HS-27A (cell line): ENCODE measurements around the gene ADGRB3.

Experiments
- DNase-seq: peaks from one replicate; pipeline ENCODE4 v3.0.0-alpha.2; 2012; ENCODE audit warnings: low read depth, missing footprints

Gene ADGRB3

DNA sequence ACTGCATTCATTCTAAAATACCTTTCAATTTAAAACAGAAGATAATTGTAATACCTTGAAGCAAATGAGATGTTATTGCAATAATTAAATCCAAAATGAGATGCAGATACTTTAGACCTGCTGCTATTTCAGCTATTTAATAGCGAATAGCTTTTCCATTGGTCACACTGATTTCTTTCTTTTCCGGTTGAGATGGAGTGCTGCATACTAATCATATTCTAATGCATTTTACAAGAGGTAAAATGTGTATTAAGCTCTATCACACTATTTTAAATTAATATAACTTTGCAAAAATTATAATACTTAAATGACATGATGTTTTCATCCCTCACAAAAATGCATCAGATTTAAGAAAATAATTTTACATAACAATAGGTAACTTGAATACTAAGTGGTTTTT is 74.0 kb downstream of the ADGRB3 start:
- no peak for DNase-seq

DNA sequence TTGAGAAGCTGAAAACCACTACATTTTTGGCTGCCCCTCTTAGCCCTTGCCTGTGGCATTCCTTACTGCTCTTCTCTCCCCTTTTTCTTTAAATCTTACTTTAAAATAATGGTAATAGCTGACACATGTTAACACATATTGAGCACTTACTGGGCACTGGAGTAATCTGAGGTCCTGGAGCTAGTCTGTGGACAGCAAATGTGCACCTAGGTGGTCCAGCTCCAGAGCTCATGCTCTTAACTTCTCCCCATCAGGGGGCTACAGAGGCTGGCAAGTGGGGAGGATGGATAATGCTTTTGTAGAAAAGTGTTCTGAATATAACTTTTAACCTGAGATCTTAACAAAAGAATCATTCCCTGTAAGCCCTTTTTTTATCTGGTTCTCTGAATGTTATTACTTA is 74.8 kb downstream of the ADGRB3 start:
- no peak for DNase-seq

DNA sequence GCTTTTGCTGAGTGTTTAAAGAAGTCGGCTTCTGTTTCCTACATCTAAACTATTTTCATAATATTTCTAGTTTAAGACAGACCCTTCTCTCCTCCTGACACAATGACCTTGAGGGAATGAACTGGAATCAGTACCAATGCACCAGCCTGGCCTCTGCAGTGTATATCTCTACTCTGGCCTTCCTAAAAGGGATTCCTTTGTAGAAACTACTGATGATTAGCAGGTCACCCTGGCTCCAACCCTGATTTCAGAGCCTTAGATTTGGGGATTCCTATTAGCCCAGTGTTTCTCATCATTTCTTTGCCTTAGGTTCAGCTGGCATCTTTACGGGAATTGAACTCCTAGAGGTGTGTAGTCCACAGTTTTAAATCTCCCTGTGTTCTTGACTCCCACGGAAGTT is 75.4 kb downstream of the ADGRB3 start:
- no peak for DNase-seq

DNA sequence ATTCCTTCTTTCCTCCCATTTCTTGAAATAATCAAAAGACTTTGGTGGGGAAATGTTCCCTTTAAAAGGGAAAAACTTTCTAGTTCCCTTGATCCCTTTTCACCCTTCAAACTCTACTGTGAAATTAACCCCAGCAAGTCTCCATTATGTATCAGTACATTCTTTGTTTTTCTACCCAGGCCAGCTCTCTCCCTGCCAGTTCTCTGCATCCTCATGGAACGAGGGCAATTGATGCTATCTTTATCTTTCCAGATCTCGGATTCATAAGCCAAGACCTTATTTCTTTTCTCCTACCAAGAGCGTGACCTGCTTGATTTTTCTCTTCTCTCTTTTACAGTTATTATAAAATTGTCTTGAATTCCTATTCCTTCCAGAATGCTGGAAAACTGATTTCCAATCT is 75.8 kb downstream of the ADGRB3 start:
- DNase-seq = no peak

DNA sequence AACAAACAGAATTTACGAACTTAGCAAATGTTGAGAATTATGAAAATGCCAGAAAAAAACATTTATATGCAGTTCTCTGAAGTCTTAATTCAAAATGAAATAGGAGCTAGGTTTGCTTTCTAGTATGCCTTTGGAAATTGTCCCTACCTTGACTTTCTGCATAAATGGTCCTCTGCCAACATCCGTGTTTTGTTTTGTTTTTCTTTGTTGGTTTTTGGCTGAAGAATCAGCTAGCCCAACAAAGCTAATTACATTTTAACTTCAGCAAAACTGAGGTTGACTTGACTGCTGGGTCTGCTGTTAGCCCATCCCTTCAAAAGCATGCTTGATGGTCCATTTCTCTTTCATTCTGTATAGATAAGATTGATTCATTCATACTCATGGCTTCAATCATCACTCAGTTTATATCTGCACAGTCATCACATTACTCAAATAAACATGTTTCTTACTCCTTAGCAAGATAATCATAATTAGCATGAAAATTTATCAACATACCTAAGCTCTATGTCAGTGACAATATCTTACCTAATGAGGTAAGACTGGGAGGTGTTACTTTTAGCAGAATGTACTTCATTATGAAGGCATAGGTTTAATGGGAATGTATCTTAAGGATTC is 76.4 kb downstream of the ADGRB3 start:
- DNase-seq = no peak

DNA sequence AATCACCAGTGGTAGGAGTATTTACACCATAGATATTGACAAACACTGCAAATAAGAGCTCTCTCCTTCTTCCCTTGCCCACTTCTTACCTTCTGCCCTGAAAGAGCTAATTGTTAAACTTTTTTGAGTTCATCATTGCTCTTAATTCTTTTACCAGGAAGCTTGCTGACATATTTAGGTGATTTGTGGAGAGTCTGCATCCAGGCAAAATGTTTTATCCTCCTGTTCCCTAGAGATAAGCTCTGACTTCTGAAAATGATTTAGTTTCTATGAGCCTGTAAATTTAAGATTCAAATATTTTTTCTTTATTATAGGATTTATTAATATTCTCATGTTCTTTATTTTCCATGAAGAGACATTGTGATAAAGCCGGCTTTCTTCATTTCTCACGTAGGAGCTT is 81.5 kb downstream of the ADGRB3 start:
- no peak for DNase-seq

DNA sequence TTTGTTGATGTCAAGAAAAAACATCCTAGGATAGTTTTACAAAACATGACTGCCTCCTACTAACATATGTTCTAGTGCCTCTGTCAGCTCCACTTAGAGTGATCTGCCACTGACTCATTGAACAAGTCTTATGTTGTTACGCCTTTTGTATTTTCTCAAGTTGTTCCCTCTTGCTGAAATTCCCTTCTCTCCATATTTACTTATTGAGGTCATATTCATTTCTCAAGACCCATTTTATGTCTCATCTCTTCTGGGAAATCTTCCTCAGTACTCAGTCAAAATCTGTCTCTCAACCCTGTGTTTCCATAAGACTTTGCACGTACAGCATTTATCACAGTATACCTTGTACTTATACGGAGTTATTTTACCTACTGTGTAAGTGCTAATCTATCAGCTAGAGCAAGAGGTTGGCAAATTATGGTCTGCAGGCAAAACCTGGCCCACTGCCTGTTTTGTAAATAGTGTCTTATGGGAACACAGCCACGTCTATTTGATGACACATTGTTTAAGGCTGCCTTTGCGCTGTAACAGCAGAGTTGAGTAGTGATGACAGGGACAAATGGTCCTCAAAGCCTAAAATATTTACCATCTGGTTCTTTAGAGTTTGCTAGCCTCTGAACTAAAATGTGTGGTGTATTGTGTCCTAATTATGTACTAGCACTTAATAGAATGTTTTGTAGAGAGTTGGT is 83.4 kb downstream of the ADGRB3 start:
- DNase-seq = no peak

DNA sequence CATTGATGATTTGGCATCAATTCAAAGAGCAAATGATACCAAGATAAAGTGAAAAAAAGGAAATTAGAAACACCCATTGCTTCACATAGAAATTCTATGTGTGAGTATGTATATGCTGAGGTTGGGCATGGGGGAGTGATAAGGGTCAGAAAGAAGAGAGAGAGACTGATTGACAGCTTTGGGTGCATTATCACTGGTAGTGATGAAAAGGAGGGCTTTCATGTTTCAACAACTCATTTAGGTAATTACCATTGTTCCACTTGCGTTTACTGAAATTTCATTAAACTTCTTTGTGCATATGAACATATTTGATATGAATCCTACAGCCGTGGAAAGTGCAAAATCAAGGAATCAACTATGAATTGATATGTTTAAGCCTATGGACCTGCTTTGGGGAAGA is 84.7 kb downstream of the ADGRB3 start:
- no peak for DNase-seq

DNA sequence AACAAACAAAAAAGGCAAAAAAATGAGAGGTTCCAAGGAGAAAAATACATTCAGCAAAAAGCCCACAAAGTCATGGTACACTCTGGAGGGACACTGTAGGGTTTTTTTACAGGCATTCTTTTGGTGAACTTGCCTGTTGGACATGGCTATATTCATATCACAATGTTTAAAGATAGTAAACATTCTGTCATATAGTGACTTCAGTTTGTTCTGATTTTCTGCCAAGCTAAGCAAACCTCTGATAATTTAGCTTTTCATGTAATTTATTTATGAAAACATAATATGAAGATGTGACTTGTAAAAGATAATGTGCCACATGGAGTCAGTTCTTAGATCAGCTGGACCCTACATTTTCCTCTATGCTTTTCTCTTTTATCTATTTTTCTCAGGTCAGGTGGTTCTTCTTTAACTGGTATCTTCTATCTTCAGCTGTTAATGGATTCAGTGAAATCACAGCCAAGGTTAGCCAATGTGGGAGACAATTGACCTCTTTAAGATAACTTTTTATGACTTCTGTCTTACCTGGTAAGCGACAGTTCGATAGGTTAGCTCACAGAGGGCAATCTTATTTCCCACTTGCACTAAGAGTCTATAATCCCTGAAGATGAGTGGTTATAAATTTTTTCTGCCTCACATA is 87.9 kb downstream of the ADGRB3 start:
- DNase-seq = no peak

DNA sequence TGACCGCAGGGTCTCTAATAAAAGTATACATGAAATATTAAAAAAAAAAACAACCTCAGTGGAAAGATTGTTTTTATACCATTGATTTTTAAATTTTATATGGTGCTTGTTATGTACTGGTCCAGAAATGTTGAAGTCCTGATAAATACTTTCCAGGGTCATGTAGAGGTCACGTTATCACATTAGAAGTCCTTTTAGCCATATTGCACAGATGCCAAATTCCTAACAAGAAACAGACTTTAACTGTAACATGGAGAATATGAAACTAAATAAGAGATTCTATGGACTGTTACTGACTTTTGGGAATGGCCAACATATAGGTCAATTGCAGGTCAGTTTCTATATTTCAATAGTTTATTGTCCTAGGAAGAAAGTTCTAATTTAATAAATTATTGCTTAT is 89.0 kb downstream of the ADGRB3 start:
- DNase-seq = no peak

DNA sequence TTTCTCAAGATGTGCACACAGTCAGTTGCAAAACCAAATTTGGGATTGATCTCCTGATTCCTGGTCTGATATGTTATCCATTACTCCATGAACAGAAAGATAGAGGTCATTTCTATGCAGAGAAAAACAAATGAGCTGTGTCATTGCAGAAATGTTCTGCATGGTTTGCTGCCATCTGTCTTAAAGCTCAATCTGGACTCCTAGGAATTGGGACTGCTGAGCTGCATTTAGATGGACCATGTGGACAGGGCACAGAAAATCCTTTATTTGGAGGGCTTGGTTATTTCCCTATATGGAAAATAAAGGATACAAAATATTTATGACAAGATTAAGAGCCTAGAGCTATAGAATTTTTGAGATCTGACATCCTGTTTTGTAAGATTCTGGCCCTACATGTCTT is 91.3 kb downstream of the ADGRB3 start:
- DNase-seq = no peak

DNA sequence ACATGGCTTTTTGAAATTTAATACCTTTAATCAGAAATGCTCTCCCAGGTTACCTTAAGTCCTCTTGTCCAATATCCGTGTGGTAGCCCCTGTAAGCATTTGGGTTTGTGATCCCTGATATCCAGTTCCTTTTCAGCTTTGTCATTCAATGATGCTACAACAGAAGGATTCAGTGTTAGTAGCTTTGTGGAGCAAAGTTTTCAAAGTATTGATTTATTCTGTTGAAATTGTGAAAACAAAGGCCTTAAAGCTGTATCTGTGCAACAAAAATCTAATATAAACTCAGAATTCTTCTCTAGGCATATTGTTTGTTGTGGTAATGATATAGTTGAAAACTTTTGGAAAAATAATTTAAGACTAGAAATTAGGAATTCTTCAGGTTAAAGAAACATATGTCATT is 91.9 kb downstream of the ADGRB3 start:
- no peak for DNase-seq

DNA sequence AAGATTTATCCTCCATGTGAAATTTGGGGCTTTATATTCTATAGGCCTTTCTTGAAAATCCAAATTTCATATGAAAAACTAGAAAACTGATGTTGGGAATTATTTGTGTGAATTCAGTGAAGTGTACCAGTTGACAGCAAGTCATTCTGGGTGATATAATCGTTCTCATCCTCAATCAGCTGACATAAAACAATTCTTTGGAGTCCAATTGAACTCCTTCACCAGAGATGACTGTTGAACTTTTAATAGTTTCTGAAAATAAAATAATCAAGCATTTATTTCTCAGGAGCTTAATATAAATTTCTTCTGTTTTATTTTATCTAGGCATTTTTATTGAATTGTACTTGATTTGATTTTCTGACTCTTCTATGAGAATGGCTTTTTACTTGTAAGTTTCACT is 92.6 kb downstream of the ADGRB3 start:
- DNase-seq = no peak

DNA sequence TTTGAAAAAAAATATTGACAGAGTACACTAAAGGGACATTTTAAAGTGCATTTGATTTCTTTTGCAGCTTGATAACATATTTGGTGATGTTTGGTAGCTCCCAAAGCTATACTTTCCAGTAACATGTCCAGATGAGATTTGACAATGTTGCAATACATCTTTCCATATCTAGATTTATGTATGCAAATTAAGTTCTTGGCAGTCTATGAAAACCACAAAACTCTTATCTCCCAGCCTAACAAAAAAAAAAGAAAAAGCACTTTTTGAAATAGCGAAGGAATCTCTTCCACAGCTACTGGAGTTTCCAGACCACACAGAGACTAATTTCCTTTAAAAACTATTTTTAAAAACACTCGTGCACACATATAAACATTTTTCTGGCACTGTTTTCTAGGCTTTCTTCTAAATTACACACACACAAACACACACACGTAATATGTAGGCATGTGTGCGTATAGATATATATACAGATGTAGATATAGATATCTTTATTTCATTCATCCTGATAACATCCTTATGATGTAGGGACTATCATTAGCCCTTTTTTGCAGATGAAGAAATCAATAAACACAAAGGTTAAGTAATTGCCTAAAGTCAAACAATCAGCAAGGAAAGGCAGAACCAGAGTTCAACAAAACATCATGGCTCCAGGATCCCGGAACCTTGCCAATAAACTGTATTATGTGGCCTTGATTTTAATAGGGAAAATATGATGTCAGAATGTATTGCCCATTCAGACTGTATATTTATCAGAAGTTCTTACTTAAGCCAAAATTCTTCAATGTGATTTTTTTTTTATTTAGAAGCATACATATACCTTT is 93.3 kb downstream of the ADGRB3 start:
- DNase-seq = no peak

DNA sequence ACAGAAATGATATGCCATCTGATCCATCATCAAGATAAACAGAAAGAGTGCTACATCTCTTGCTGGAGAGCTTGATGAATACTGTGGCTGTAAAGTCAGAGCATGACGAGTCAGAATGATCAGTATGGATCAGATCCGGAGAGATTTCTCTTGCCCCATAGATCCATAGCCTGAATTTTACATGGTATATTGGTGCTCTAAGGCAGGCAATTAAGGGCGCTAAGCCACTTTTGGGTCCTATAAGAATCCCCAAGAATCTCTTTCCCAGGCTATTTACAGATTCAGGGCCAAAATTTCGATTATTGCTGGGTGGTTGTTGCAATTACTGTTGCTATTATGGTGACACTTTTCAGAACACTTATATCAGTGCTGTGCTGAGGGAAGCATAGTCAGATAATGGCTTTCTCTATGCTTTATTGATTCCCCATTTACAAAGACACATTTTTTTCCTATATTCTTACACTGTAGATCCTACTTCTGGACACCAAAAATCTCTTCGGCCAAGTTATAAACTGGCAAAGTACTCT is 94.4 kb downstream of the ADGRB3 start:
- DNase-seq = no peak

DNA sequence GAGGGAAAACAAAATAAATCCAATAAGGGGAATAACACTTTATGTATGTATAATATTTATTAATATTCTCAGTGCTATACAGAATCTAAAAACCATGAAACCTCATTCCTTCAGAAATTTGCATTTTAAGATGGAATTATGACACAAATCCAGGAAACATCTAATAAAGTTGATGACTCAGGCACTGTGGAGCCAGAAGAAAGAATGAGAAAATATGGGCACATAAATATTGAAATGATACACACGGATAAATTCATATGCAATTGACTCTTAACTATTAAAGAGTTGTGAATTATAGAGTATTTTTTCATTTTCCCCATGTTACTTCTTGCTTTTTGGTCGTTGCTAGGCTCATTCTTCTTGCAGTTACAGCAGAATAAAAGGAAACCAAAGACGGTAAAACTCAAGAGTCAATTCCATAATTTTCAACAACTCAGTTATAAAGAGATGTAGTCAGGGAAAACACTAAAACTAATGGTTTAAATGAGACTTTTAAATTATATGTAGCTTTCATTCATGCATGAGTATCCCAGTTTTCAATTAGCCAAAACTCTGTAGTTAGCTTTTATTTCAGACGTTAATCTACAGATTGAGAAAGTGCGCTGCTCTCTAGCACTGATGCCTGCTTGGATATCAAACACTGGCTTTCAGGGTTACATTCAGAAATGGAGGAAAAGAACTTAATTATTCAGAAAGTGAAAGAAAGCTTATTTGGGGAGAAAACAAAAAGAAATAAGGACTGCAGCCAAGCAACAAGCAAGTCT is 95.4 kb downstream of the ADGRB3 start:
- no peak for DNase-seq

DNA sequence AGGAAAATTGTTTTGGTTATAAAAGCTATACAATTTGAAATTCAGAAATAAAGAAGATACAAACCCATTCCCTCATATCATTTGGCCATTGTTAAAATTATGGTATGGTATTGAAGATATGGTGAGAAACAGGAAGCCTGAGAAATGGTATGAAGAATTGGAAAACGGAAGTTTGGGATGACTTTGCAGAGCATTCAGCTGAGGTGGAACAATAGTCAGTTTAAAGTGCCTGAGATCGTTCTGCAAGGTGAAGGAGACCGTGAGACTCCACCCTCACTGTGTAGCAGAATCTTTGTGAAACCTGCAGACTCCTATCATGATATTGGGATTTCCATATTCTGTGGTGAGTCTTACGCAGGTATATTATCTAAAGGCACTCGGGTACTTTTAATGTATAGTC is 97.3 kb downstream of the ADGRB3 start:
- DNase-seq = no peak

DNA sequence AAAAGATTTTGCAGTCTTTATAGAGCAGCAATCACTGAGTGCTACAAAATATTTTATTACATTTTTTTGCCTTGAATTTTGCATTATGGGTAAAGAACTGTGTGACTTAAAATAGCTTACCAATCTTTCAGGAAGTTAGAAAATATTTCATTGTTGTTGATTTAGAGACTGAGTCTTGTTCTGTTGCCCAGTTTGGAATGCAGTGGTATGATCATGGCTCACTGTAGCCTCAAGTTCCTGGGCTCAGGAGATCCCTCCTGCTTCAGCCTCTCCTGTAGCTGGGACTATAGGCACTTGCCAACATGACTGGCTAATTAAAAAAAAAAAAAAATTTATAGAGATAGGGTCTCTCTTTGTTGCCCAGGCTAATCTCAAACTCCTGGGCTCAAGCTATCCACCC is 100.8 kb downstream of the ADGRB3 start:
- DNase-seq = no peak

DNA sequence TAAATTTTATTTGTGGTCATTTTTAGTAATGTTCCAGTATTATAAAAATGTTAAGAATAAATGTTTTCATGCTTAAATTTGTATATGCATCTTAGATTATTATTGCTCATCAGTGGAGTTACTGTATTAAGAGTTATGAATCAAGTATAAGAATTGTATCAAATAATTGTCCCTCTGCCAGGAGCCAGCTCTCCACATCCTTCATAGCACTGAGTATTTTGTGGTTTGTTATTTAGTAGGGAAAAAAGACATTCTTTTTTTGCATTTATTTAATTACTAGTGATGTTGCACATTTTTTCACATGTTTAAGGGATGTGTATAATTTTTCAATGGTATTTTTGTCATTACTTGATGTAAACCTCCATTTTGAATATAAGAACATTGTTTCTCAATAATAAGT is 102.0 kb downstream of the ADGRB3 start:
- no peak for DNase-seq

DNA sequence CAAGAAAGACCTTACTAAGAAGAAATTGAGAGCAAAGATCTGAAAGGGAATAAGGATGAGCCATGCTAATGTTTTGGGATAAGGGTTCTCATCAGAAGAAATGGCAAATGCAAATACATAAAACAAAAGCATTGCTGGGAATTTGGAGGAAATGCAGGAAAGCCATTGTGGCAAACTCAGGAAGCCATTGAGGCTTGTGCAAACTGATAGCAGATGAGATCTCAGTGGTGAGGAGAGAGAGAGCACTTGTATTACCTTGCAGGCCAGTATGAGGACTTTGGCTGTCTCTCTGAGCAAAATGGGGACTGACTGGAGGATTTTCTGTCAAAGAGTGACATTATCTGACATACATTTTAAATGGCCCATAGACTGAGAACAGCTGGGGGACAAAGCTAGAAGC is 103.0 kb downstream of the ADGRB3 start:
- no peak for DNase-seq

DNA sequence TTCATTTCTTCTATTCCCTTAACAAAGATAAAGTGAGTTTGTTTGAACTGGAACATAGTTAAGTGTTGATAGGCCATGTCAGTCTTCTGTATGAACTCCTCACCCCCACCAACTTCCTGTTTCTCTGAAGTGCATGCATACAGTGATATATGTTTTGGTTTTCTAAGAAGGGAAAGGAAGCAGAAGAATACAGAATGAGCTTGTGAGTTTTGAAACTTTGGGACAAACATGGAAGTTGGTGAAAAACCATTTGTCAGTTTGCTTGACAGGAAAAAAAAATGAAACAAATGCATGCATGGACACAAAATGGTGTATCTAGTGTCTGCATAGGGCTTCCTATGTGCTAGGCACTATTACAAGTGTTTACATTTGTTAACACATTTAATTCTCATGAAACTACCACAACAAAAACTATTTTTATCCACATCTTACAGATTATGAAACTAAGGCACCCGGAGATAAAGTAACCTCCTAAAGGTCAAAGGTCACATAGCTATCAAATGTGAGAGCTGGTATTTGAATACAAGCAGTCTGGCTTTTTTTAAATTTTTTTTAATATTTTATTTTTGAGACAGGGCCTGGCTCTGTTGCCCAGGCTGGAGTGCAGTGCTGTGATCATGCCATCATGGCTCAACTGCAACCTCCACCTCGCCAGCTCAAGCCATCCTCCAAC is 105.9 kb downstream of the ADGRB3 start:
- DNase-seq = no peak
